K562 (cell line): ENCODE data around the gene PLK5. TPM values are rescaled to one million over a fixed set of nuclear protein-coding genes. Genes with fewer than 3 reads are reported as not detected.

Source experiments
- ARID1B ChIP-seq: fragments of 450-650 bp; IDR thresholded peaks from 2 replicates; pipeline ENCODE4 v1.6.1; 2016; ENCODE audit warnings: antibody characterized with exemption, mild to moderate bottlenecking, inconsistent platforms
- CREB3 ChIP-seq: fragments of 450-650 bp; conservative IDR thresholded peaks from 2 replicates; pipeline ENCODE4 v1.6.1; 2016; ENCODE audit warnings: missing genetic modification characterization, low read depth, mild to moderate bottlenecking, missing compliant biosample characterization, moderate library complexity
- DACH1 ChIP-seq: fragments of 450-650 bp; IDR thresholded peaks from 2 replicates; pipeline ENCODE4 v1.6.1; 2018; ENCODE audit not compliant: partially characterized antibody
- EGR1 ChIP-seq: fragments of 450-650 bp; conservative IDR thresholded peaks from 2 replicates; pipeline ENCODE4 v1.6.1; 2017; ENCODE audit warnings: mild to moderate bottlenecking
- EP300 ChIP-seq: IDR thresholded peaks from 2 replicates; pipeline ENCODE4 v1.6.1; 2012; ENCODE audit warnings: low read length, improper control_type of control experiment
- FOS ChIP-seq: IDR thresholded peaks from 3 replicates; pipeline ENCODE4 v1.6.1; 2011; ENCODE audit not compliant: insufficient read length; ENCODE audit errors: extremely low read depth
- MBD2 ChIP-seq: sonication (generic); IDR thresholded peaks from 2 replicates; pipeline ENCODE4 v1.6.1; 2016; ENCODE audit warnings: low read depth, borderline replicate concordance
- NCOA4 ChIP-seq: fragments of 450-650 bp; IDR thresholded peaks from 2 replicates; pipeline ENCODE4 v1.6.1; 2018; ENCODE audit warnings: mild to moderate bottlenecking; ENCODE audit not compliant: partially characterized antibody
- PHF21A ChIP-seq: fragments of 450-650 bp; IDR thresholded peaks from 2 replicates; pipeline ENCODE4 v1.6.1; 2017; ENCODE audit warnings: low read depth, borderline replicate concordance
- SAFB2 ChIP-seq: fragments of 200-400 bp; formaldehyde crosslinking; IDR thresholded peaks from 2 replicates; pipeline ENCODE4 v1.6.1; 2018; ENCODE audit warnings: borderline replicate concordance, low read length, low read depth, moderate library complexity; ENCODE audit not compliant: severe bottlenecking
- TRIM24 ChIP-seq, 2 experiments: fragments of 450-650 bp; IDR thresholded peaks; 2 replicates each; pipeline ENCODE4 v1.6.1; 2016
- U2AF2 ChIP-seq: fragments of 200-400 bp; formaldehyde crosslinking; optimal IDR thresholded peaks from 2 replicates; pipeline ENCODE3; 2017; ENCODE audit warnings: low read depth, mild to moderate bottlenecking, low read length
- YY1 ChIP-seq, 3 experiments: IDR thresholded peaks; 2 replicates each; pipeline ENCODE4 v1.6.1; 2011; ENCODE audit warnings: low read length in 2 of 3, mild to moderate bottlenecking in 2 of 3, moderate library complexity in 2 of 3, borderline replicate concordance in 1 of 3, control low read depth in 1 of 3, low read depth in 1 of 3; ENCODE audit not compliant: insufficient read depth in 3 of 3, insufficient replicate concordance in 2 of 3, control insufficient read depth in 1 of 3, insufficient read length in 1 of 3; ENCODE audit errors: extremely low read depth in 1 of 3
- ZNF175 ChIP-seq: fragments of 200-800 bp; sonication (Bioruptor generic); IDR thresholded peaks from 2 replicates; pipeline ENCODE4 v1.6.1; 2016; ENCODE audit warnings: low read depth, mild to moderate bottlenecking, missing genetic modification characterization, missing compliant biosample characterization
- ZNF197 ChIP-seq: fragments of 200-800 bp; sonication (Bioruptor generic); IDR thresholded peaks from 2 replicates; pipeline ENCODE4 v1.6.1; 2016; ENCODE audit warnings: low read depth, missing genetic modification characterization, missing compliant biosample characterization
- ZNF407 ChIP-seq: fragments of 450-650 bp; IDR thresholded peaks from 2 replicates; pipeline ENCODE4 v1.6.1; 2016; ENCODE audit warnings: low read depth
- polyA plus RNA-seq, 8 experiments: library from polyadenylated mRNA; depleted of rRNA in 4 of 8; stranded (reverse) in 5 of 8; unstranded in 3 of 8; fragments of >200 nt; fragmentation: Nextera tagmentation in 2 of 8; fragmentation: Illumina TruSeq in 1 of 8; extraction: Ambion mirVana in 2 of 8; extraction: Trizol in 1 of 8; gene quantifications; 2 replicates each; pipeline versions ENCODE4 v1.2.1 to v1.2.3, GENCODE V29; 2011 to 2014; ENCODE audit warnings: inconsistent platforms in 1 of 8, missing spikeins in 1 of 8
- total RNA-seq, 7 experiments: library from RNA; depleted of rRNA in 6 of 7; stranded (reverse); fragments of >200 nt in 6 of 7; fragmentation: Illumina TruSeq in 2 of 7; extraction: Trizol in 2 of 7; gene quantifications; 2 replicates each; pipeline versions ENCODE4 v1.2.1 to v1.2.3, GENCODE V29; 2011 to 2021; ENCODE audit warnings: low replicate concordance in 1 of 7
- TF ChIP-seq, protein P1 (sequence below): fragments of 250-450 bp; sonication (Bioruptor Pico); IDR thresholded peaks from 2 replicates; pipeline ENCODE4 v1.4.0; 2020

Gene PLK5
- total and polyA plus RNA-seq, 9 of the 15 experiments (the other 6 are each of a cell fraction or from before 2014, with no cell fraction given): 0.04 to 0.23 (median 0.11) TPM; not detected in 5

- TF ChIP-seq ZNF407 (no peak), TRIM24 (IDR thresholded peaks at IDR 0.05) (peak in 1 of 2 experiments; percentile 31; a peak in 1 of 4 replicates), EP300 (no peak), PHF21A (no peak), CREB3 (no peak), NCOA4 (no peak), ZNF197 (CRISPR knock-in tag) (no peak), EGR1 (no peak; the same call in none of the 2 replicates), ARID1B (no peak), ZNF175 (CRISPR knock-in tag) (no peak), YY1 (IDR thresholded peaks at IDR 0.05; ENCODE audit: borderline replicate concordance in 1 of 3, control insufficient read depth in 1 of 3, extremely low read depth in 1 of 3, insufficient read depth in 3 of 3, insufficient read length in 1 of 3, insufficient replicate concordance in 2 of 3, low read depth in 1 of 3, low read length in 2 of 3) (peak in 1 of 3 experiments; percentile 23), MBD2 (no peak), U2AF2 (no peak), DACH1 (no peak), FOS (no peak), SAFB2 (no peak)
- TF ChIP-seq, protein P1, sequence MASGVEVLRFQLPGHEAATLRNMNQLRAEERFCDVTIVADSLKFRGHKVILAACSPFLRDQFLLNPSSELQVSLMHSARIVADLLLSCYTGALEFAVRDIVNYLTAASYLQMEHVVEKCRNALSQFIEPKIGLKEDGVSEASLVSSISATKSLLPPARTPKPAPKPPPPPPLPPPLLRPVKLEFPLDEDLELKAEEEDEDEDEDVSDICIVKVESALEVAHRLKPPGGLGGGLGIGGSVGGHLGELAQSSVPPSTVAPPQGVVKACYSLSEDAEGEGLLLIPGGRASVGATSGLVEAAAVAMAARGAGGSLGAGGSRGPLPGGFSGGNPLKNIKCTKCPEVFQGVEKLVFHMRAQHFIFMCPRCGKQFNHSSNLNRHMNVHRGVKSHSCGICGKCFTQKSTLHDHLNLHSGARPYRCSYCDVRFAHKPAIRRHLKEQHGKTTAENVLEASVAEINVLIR (CRISPR knock-in tag): no peak
Observed at GRCh38 chr19:1491114-1491848, 32.6 kb upstream of the PLK5 start, which contains the start of gene REEP6 (continued).
